Stimulated activated CD4-positive, alpha-beta T cell treated with anti-CD3 and anti-CD28 coated beads, Interleukin-15, amount 100 ng/mL, for 1 hour (primary cell): ENCODE data around the gene PLEKHG4.
A peak's percentile ranks its signal among the peaks of the same experiment; 100 is the strongest.

ENCODE experiments used
- DNase-seq, 2 donors: peaks; one replicate each; pipeline ENCODE4 v3.0.0-alpha.2; 2020; ENCODE audit warnings: low read depth in 1 of 2, low spot score in 1 of 2

The PLEKHG4 gene

GRCh38 chr16:67283826-67284555, 4.7 kb downstream of the PLEKHG4 start:
- no peak for DNase-seq

DNA sequence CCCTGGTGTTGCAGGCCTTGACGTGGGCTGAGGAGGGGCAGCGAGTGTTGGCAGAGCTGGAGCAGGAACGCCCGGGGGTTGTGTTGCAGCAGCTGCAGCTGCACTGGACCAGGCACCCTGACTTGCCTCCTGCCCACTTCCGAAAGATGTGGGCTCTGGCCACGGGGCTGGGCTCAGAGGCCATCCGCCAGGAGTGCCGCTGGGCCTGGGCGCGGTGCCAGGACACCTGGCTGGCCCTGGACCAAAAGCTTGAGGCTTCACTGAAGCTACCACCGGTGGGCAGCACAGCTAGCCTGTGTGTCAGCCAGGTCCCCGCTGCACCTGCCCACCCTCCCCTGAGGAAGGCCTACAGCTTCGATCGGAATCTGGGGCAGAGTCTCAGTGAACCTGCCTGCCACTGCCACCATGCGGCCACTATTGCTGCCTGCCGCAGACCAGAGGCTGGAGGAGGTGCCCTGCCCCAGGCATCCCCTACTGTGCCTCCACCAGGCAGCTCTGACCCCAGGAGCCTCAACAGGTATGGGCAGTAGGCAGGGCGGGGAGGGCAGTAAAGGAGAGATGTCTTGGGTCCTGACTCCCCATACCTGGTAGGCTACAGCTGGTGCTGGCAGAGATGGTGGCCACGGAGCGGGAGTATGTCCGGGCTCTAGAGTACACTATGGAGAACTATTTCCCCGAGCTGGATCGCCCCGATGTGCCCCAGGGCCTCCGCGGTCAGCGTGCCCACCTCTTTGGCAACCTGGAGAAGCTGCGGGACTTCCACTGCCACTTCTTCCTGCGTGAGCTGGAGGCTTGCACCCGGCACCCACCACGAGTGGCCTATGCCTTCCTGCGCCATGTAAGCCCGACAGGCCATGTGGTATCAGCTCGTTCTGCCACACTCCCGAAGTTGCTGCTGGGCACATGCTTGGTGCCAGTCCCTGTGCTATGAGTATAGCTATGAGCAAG, 5.6 kb downstream of the PLEKHG4 start:
- no peak for DNase-seq

DNA sequence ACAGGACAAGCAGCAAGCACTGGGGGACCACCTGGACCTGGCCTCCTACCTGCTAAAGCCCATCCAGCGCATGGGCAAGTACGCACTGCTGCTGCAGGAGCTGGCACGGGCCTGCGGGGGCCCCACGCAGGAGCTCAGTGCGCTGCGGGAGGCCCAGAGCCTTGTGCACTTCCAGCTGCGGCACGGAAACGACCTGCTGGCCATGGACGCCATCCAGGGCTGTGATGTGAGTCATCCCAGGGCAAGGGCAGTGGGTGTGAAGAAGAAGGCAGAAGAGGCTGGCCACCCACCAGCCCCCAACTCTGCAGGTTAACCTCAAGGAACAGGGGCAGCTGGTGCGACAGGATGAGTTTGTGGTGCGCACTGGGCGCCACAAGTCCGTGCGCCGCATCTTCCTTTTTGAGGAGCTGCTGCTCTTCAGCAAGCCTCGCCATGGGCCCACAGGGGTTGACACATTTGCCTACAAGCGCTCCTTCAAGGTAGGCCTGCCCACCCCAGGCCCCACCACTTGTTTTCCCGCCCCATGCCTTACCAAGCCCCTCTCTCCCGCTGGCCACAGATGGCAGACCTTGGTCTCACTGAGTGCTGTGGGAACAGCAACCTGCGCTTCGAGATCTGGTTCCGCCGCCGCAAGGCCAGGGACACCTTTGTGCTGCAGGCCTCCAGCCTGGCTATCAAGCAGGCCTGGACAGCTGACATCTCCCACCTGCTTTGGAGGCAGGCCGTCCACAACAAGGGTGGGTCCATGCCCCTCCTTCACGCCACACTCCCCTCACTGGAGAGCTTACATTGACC, 7.3 kb downstream of the PLEKHG4 start:
- DNase-seq = no peak

DNA sequence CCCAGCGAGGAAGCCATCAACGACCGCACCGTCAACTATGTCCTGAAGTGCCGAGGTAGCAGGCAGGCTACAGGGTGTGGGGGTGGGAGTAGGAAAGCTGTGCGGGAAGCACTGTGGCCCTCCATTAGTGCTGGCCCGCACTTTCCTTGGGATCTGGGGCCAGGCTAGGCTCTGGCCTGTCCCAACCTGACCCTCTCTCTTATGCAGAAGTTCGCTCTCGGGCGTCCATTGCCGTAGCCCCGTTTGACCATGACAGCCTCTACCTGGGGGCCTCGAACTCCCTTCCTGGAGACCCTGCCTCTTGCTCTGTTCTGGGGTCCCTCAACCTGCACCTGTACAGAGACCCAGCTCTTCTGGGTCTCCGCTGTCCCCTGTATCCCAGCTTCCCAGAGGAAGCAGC, 8.6 kb downstream of the PLEKHG4 start:
- no peak for DNase-seq

- no peak for DNase-seq
Measured at GRCh38 chr16:67291461-67291860, 12.1 kb downstream of the PLEKHG4 start.

- DNase-seq = no peak
Measured at GRCh38 chr16:67294171-67294757, 14.9 kb downstream of the PLEKHG4 start.

- no peak for DNase-seq
Measured at GRCh38 chr16:67294938-67295361, 15.6 kb downstream of the PLEKHG4 start.

- no peak for DNase-seq
Measured at GRCh38 chr16:67296420-67296819, 17.1 kb downstream of the PLEKHG4 start.

DNA sequence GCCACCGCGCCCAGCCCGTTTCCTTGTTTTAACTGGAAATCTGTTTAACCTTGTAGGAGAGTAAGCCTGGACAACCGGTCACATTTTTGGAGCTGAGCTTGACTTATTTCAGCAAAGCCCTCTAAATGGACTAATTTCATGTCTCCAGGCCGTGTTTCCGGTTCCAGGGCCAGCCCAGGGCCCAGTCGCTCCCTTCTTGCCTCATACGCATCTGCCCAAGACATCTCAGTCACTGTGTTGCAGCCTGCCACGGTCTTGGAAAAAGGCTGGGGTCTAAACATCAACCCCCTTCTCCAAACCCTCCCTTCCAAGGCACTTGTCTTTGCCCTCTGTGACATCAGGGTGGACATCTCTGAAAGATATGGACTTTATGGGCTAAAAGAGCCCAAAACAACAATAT, 18.9 kb downstream of the PLEKHG4 start:
- no peak for DNase-seq

GRCh38 chr16:67299269-67299668, 19.9 kb downstream of the PLEKHG4 start:
- no peak for DNase-seq

- DNase-seq = no peak
Measured at GRCh38 chr16:67301080-67301782, 21.9 kb downstream of the PLEKHG4 start.

DNA sequence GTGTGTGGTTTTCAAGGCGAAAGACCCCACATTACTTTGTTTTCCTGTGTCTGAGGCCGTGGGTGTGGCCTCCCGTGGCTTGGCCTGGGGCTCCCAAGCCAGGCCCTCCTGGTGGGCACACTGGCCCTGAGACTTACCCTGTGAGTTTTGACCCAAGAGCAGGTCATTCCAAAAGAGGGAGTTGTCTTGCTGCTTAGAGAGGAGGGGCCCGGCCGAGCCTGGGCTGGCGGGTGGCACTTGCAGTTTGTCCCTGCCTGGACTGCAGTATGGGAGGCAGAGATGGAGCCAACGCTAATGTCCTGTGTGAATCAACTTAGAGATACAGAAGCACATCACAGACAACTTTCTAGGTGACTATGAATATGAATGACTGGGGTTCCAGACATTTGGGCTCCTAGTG, 22.7 kb downstream of the PLEKHG4 start:
- no peak for DNase-seq

- no peak for DNase-seq
Measured at GRCh38 chr16:67302970-67303369, 23.6 kb downstream of the PLEKHG4 start.

GRCh38 chr16:67304020-67304419, 24.7 kb downstream of the PLEKHG4 start:
- no peak for DNase-seq

DNA sequence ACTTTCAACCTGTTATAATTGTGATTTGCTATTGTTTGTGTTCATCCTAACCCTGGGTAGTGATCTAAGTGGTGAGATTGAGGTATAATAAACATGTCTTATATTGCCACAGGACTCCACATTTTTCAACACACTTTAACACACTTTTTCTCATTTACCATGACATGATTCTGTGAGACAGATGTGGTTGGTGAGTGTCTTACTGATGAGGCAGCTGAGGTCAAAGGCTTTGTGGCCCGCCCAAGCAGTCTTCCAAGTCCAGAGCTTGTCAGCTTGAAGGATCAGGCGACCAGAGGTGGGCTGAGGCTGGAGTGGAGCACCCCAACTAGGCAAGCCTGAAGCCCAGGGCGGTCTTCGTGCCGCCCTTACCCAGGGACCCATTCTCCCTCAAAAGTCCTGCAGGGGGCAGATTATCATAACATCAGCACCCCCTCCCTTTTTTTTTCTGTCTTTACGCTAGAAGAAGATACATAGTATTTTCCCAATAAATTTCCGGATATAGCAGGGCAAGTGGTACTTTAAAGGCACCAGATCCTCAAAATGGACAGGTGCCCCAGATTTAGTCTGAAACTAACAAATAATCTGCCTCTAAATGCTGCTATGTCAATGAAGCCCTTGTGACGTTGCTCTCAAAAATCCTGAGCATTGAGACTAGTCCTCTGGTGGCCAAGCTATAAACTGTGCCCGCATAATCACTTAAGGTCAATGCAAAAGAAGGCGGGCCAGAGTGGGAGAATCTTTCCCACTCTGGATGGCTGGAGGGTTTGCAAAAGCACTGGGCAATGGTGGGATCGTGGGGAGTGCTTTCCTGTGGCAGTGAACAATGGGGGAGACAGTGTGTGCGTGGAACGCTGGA, 26.1 kb downstream of the PLEKHG4 start:
- DNase-seq = no peak

DNA sequence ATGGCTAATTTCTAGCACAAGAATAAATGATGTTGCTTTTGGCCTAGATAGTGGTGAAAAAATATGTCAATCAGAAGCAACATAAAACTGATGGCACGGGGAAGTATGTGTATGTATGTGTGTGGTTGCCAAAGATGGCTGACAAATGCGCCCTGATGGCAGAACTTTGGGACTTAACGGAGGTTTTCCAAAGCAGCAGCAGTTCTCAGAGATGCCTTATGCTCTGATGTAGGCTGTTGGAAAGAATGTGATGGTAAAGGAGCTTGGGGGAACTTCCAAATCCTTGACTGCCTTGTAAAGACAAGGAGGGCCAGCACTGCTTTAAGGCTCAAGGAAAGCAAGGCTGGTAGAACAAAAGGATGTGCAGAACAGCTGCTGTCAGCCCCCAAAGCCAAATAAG, 31.2 kb downstream of the PLEKHG4 start:
- no peak for DNase-seq

- DNase-seq = peak in 1 of 2 donors; percentile 62
Measured at GRCh38 chr16:67311607-67312488, 32.5 kb downstream of the PLEKHG4 start.

DNA sequence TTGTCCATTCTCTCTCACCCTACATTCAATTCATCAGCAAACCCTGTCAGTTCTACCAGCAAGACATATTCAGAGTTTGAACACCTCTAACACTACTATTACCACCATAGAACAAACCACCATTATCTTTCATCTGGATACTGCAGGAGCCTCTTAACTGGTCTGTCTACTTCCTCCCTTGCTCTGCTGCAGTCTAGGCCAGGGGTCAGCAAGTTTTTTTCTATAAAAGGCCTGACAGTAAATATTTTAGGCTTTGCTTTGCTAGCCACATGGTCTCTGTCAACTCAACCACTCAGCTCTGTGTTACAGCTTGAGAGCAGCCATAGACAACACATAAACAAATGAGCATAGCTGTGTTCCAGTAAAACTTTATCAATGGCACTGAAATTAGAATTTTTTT, 33.4 kb downstream of the PLEKHG4 start:
- DNase-seq = no peak

DNA sequence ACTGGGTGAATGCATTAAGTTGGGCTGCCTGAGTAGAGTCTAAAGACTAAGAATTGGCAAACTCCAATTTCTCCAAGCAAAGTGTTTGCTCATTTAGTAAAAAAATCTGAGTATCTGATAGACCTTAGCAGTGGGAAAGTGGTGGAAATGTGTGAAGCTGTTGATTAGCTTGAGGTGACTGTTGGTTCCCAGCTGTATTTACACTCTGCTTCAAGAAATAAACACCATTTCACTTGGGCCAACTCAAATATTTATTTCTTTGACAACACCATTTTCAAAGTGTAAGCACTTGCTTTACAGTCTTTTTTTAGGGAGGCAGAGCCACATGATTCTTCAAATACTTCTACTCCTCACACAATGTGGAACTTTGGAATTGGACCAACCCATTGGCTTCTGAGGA, 38.5 kb downstream of the PLEKHG4 start:
- DNase-seq = no peak
